H1 (cell line): ENCODE measurements around the gene DOK1. TPM values are rescaled to one million over a fixed set of nuclear protein-coding genes. Genes with fewer than 3 reads are reported as not detected.

ENCODE experiments used
- CEBPB ChIP-seq: IDR thresholded peaks from 2 replicates; pipeline ENCODE4 v1.6.1; 2012; ENCODE audit warnings: low read depth, low read length
- CHD7 ChIP-seq: fragments of 300-600 bp; sonication (generic); IDR thresholded peaks from 2 replicates; pipeline ENCODE4 v1.7.1; 2012; ENCODE audit warnings: low read length, moderate library complexity, mild to moderate bottlenecking, inconsistent platforms; ENCODE audit not compliant: insufficient replicate concordance
- E2F6 ChIP-seq: IDR thresholded peaks from 2 replicates; pipeline ENCODE4 v1.6.1; 2012; ENCODE audit warnings: inconsistent platforms
- NRF1 ChIP-seq: IDR thresholded peaks from 2 replicates; pipeline ENCODE4 v1.6.1; 2011; ENCODE audit warnings: mild to moderate bottlenecking, low read depth, low read length, improper control_type of control experiment
- POLR2AphosphoS5 ChIP-seq: IDR thresholded peaks from 2 replicates; pipeline ENCODE4 v1.6.1; 2011; ENCODE audit warnings: low read depth, low read length
- RFX5 ChIP-seq: IDR thresholded peaks from 2 replicates; pipeline ENCODE4 v1.6.1; 2011; ENCODE audit warnings: low read depth, low read length, improper control_type of control experiment, borderline replicate concordance
- RNF2 ChIP-seq: fragments of 200-900, 300-1000 bp; sonication (generic); IDR thresholded peaks from 2 replicates; pipeline ENCODE4 v1.7.1; 2016; ENCODE audit warnings: borderline replicate concordance, low read depth, mild to moderate bottlenecking, antibody characterized with exemption, low read length; ENCODE audit not compliant: poor library complexity, severe bottlenecking; ENCODE audit errors: missing control alignments
- ZNF274 ChIP-seq: IDR thresholded peaks from 2 replicates; pipeline ENCODE4 v1.7.0; 2012; ENCODE audit warnings: low read length, borderline replicate concordance; ENCODE audit errors: extremely low read depth
- polyA plus RNA-seq, 7 experiments: library from polyadenylated mRNA; depleted of rRNA in 3 of 7; stranded (reverse) in 5 of 7; unstranded in 2 of 7; fragments of >200 nt in 5 of 7; fragments of 200-250 nt in 2 of 7; gene quantifications; 1 replicate in 5 of 7; 2 replicates in 1 of 7; 4 replicates in 1 of 7; pipeline versions ENCODE4 v1.2.1 to v1.2.3, GENCODE V29; 2011 to 2013; ENCODE audit warnings: missing spikeins in 2 of 7, mixed read lengths in 2 of 7
- total RNA-seq: library from RNA; stranded (reverse); fragmentation: NEBNext Ultra II Directional; extraction: Animal tissue kit (Norgen Biotek cat#: 25700); gene quantifications from 2 replicates; pipeline ENCODE4 v1.2.1, GENCODE V29; 2021

DOK1 gene
- total and polyA plus RNA-seq, 2 of the 8 experiments (the other 6 are each of a cell fraction or from before 2014, with no cell fraction given) = 11.0 to 14.3 TPM

DNA sequence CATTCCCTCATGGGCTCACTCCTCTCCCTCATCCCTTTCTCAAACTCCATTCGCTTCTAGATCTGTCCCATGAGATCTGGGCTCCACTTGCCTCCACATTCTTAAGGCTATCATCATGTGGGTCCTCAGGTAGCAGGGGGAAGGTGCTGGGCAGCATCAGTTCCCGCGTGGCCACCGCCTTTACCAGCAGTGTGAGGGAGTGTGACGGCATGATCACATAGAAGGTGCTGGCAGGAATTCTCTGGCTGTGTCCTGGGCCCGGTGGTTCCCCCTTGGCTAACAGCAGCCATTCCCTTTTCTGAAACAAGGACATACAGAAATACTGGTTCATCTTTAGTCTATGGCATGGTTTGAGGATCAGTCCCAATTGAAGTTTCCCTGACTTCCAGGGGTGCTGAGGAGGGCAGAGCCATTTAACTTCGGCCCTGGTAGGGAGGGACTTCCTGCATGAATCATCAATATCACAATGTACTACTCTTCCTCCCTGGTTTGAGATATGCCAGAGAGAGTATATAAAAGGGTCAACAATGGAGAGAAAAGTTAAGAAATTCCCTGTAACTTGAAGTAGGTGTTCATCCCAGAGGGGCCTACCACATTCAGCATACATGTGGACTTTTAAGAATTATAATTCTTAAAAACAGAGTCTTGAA is 7.7 kb downstream of the DOK1 start (continued):
- TF ChIP-seq CHD7 (no peak), RNF2 (no peak), NRF1 (no peak), ZNF274 (no peak), RFX5 (no peak), CEBPB (no peak), E2F6 (no peak), POLR2AphosphoS5 (no peak)
